H1 (cell line): Measurements from ENCODE around the gene ORAI3. TPM values are rescaled to one million over a fixed set of nuclear protein-coding genes. Genes with fewer than 3 reads are reported as not detected.
A peak's percentile ranks its signal among the peaks of the same experiment; 100 is the strongest.

Experiments used
- EP300 ChIP-seq, 2 experiments: IDR thresholded peaks; 1 replicate in 1 of 2; 2 replicates in 1 of 2; pipeline ENCODE4 v1.6.1; 2011 to 2012; ENCODE audit warnings: low read depth in 2 of 2, low read length in 2 of 2, mild to moderate bottlenecking in 2 of 2, borderline replicate concordance in 1 of 2, inconsistent platforms in 1 of 2, moderate library complexity in 1 of 2
- KDM5A ChIP-seq: fragments of 200-600 bp; IDR thresholded peaks from 2 replicates; pipeline ENCODE4 v1.7.1; 2012; ENCODE audit warnings: mild to moderate bottlenecking, low read length, inconsistent platforms, mixed read lengths
- NANOG ChIP-seq: IDR thresholded peaks from 2 replicates; pipeline ENCODE4 v1.6.1; 2011; ENCODE audit warnings: low read length, low read depth, mild to moderate bottlenecking, inconsistent platforms; ENCODE audit not compliant: insufficient read depth, poor library complexity, severe bottlenecking
- POLR2A ChIP-seq, 2 experiments: IDR thresholded peaks; 1 replicate in 1 of 2; 2 replicates in 1 of 2; pipeline ENCODE4 v1.6.1; 2011; ENCODE audit warnings: low read depth in 2 of 2, low read length in 2 of 2, mild to moderate bottlenecking in 2 of 2; ENCODE audit errors: control extremely low read depth in 1 of 2
- polyA plus RNA-seq, 7 experiments: library from polyadenylated mRNA; depleted of rRNA in 3 of 7; stranded (reverse) in 5 of 7; unstranded in 2 of 7; fragments of >200 nt in 5 of 7; fragments of 200-250 nt in 2 of 7; gene quantifications; 1 replicate in 5 of 7; 2 replicates in 1 of 7; 4 replicates in 1 of 7; pipeline versions ENCODE4 v1.2.1 to v1.2.3, GENCODE V29; 2011 to 2013; ENCODE audit warnings: missing spikeins in 2 of 7, mixed read lengths in 2 of 7
- total RNA-seq: library from RNA; stranded (reverse); fragmentation: NEBNext Ultra II Directional; extraction: Animal tissue kit (Norgen Biotek cat#: 25700); gene quantifications from 2 replicates; pipeline ENCODE4 v1.2.1, GENCODE V29; 2021
- TF ChIP-seq, protein P1 (sequence below), 3 experiments: IDR thresholded peaks; 1 replicate in 2 of 3; 2 replicates in 1 of 3; pipeline versions ENCODE4 v1.5.1 to v1.6.1; 2011; ENCODE audit warnings: low read length in 3 of 3, mild to moderate bottlenecking in 3 of 3, inconsistent platforms in 2 of 3, low read depth in 1 of 3, moderate library complexity in 1 of 3; ENCODE audit not compliant: insufficient read depth in 1 of 3; ENCODE audit errors: control extremely low read depth in 1 of 3

ORAI3 gene
- total and polyA plus RNA-seq, 2 of the 8 experiments (the other 6 are each of a cell fraction or from before 2014, with no cell fraction given), result 8.7 to 24.5 TPM

DNA sequence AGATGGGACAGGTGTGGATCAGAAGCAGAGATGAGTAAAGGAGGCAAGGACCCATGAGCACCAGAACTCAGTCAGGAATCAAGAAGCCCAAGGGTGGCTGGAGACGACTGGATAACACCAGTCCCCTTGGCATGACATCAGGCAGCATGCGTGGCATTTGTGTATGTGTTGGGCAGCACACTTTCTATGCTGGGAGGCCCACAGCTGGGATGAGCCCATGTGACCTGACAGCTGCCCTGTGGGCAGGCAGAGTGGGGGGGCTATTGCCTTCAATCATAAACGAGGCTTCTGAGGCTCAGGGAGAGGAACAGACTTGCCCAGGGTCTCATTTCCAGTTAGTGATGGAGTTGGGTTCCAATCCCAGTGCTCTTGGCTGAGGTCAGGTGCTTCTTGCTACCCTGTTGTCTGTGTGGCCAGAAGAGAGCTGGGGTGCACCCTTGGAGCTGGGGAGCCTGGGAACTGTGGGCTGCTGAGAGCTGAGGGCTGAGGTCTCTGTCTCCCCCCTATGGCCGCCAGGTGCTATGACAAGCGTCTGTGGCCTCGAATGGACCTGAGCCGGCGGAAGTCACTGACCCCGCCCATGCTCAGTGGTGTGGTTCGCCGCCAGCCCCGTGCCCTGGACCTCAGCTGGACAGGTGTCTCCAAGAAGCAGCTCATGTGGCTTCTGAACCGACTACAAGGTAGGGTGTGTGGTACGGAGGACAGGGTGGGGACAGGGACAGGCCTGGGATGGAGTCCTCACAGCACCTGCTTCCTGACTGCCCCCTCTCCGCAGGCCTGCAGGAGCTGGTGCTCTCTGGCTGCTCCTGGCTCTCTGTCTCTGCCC is 7.1 kb upstream of the ORAI3 start (continued):
- TF ChIP-seq POLR2A (IDR thresholded peaks at IDR 0.05; ENCODE audit: control extremely low read depth in 1 of 2, low read depth in 2 of 2, low read length in 2 of 2), result no peak
- TF ChIP-seq EP300 (IDR thresholded peaks at IDR 0.05; ENCODE audit: borderline replicate concordance in 1 of 2, low read depth in 2 of 2, low read length in 2 of 2), result no peak; a peak in 1 of 3 replicates
- TF ChIP-seq NANOG, result no peak
- TF ChIP-seq KDM5A, result no peak; the same call in 1 of the 2 replicates
- TF ChIP-seq, protein P1, sequence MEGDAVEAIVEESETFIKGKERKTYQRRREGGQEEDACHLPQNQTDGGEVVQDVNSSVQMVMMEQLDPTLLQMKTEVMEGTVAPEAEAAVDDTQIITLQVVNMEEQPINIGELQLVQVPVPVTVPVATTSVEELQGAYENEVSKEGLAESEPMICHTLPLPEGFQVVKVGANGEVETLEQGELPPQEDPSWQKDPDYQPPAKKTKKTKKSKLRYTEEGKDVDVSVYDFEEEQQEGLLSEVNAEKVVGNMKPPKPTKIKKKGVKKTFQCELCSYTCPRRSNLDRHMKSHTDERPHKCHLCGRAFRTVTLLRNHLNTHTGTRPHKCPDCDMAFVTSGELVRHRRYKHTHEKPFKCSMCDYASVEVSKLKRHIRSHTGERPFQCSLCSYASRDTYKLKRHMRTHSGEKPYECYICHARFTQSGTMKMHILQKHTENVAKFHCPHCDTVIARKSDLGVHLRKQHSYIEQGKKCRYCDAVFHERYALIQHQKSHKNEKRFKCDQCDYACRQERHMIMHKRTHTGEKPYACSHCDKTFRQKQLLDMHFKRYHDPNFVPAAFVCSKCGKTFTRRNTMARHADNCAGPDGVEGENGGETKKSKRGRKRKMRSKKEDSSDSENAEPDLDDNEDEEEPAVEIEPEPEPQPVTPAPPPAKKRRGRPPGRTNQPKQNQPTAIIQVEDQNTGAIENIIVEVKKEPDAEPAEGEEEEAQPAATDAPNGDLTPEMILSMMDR (IDR thresholded peaks at IDR 0.05; ENCODE audit: control extremely low read depth in 1 of 3, insufficient read depth in 1 of 3, low read depth in 1 of 3, low read length in 3 of 3), result peak; percentile 84 to 97 (median 93)
